HepG2 (cell line): ENCODE measurements around the gene ZBTB4. TPM values are rescaled to one million over a fixed set of nuclear protein-coding genes. Genes with fewer than 3 reads are reported as not detected.

Source experiments
- ATF1 ChIP-seq: IDR thresholded peaks from 2 replicates; pipeline ENCODE4 v1.6.1; 2016; ENCODE audit warnings: mild to moderate bottlenecking, control low read depth
- CEBPG ChIP-seq: IDR thresholded peaks from 2 replicates; pipeline ENCODE4 v1.6.1; 2016
- CENPX ChIP-seq: sonication (generic); formaldehyde crosslinking; IDR thresholded peaks from 2 replicates; pipeline ENCODE4 v1.9.0; 2021; ENCODE audit warnings: mild to moderate bottlenecking, missing genetic modification reagents, moderate library complexity
- DNMT1 ChIP-seq: sonication (generic); formaldehyde crosslinking; IDR thresholded peaks from 2 replicates; pipeline ENCODE4 v1.5.1; 2020; ENCODE audit warnings: mild to moderate bottlenecking, missing genetic modification reagents
- LCORL ChIP-seq, 2 experiments: fragments of 450-650 bp in 1 of 2; sonication (generic) in 1 of 2; formaldehyde crosslinking in 1 of 2; IDR thresholded peaks; 2 replicates each; pipeline versions ENCODE4 v1.5.0 to v1.6.1; 2017 to 2020; ENCODE audit warnings: antibody characterized with exemption in 1 of 2, missing genetic modification reagents in 1 of 2
- NFYC ChIP-seq: IDR thresholded peaks from 2 replicates; pipeline ENCODE4 v1.6.1; 2016; ENCODE audit warnings: missing genetic modification reagents, missing compliant biosample characterization
- POLR2A ChIP-seq, 2 experiments: IDR thresholded peaks; 2 replicates each; pipeline ENCODE4 v1.6.1; 2011; ENCODE audit warnings: low read depth in 2 of 2, low read length in 2 of 2, mild to moderate bottlenecking in 1 of 2, moderate library complexity in 1 of 2; ENCODE audit not compliant: insufficient read depth in 1 of 2
- SNRNP70 ChIP-seq: fragments of 200-400 bp; formaldehyde crosslinking; IDR thresholded peaks from 2 replicates; pipeline ENCODE4 v1.6.1; 2017; ENCODE audit warnings: mild to moderate bottlenecking, low read depth, low read length, moderate library complexity
- ZFAT ChIP-seq: sonication (generic); formaldehyde crosslinking; conservative IDR thresholded peaks from 2 replicates; pipeline ENCODE4 v1.8.1; 2023; ENCODE audit warnings: missing genetic modification reagents, inconsistent platforms
- ZNF468 ChIP-seq: sonication (generic); formaldehyde crosslinking; IDR thresholded peaks from 2 replicates; pipeline ENCODE4 v1.8.0; 2022; ENCODE audit warnings: mild to moderate bottlenecking, moderate library complexity, missing genetic modification reagents
- ZNF549 ChIP-seq: sonication (generic); formaldehyde crosslinking; IDR thresholded peaks from 2 replicates; pipeline ENCODE4 v1.5.0; 2020; ENCODE audit warnings: missing genetic modification reagents
- ZNF567 ChIP-seq: sonication (generic); formaldehyde crosslinking; IDR thresholded peaks from 2 replicates; pipeline ENCODE4 v1.8.1; 2023; ENCODE audit warnings: mild to moderate bottlenecking, missing genetic modification reagents, borderline replicate concordance
- ZNF598 ChIP-seq: sonication (generic); formaldehyde crosslinking; IDR thresholded peaks from 2 replicates; pipeline ENCODE4 v1.5.1; 2020; ENCODE audit warnings: mild to moderate bottlenecking, missing genetic modification reagents, borderline replicate concordance
- ZNF713 ChIP-seq: sonication (generic); formaldehyde crosslinking; IDR thresholded peaks from 2 replicates; pipeline ENCODE4 v1.4.0; 2020; ENCODE audit warnings: mild to moderate bottlenecking, missing genetic modification reagents
- ZNF749 ChIP-seq: sonication (generic); formaldehyde crosslinking; IDR thresholded peaks from 2 replicates; pipeline ENCODE4 v1.8.0; 2022; ENCODE audit warnings: mild to moderate bottlenecking, missing genetic modification reagents, moderate library complexity, borderline replicate concordance
- ZNF883 ChIP-seq: sonication (generic); formaldehyde crosslinking; IDR thresholded peaks from 2 replicates; pipeline ENCODE4 v1.5.1; 2020; ENCODE audit warnings: mild to moderate bottlenecking, missing genetic modification reagents; ENCODE audit errors: not compliant biosample characterization
- polyA plus RNA-seq, 8 experiments: library from polyadenylated mRNA; depleted of rRNA in 3 of 8; stranded (reverse) in 7 of 8; unstranded in 1 of 8; fragments of >200 nt; fragmentation: Illumina TruSeq in 4 of 8; extraction: Trizol in 4 of 8; gene quantifications; 2 replicates each; pipeline versions ENCODE4 v1.2.1 to v1.2.3, GENCODE V29; 2011 to 2016; ENCODE audit warnings: low read depth in 4 of 8, missing spikeins in 1 of 8, mixed read lengths in 1 of 8; ENCODE audit not compliant: insufficient read depth in 1 of 8
- total RNA-seq, 5 experiments: library from RNA; depleted of rRNA; stranded (reverse); fragments of >200 nt; fragmentation: Illumina TruSeq; extraction: Trizol; gene quantifications; 2 replicates each; pipeline ENCODE4 v1.2.3, GENCODE V29; 2016; ENCODE audit warnings: low read depth in 1 of 5
- TF ChIP-seq, protein P1 (sequence below): sonication (generic); formaldehyde crosslinking; IDR thresholded peaks from 2 replicates; pipeline ENCODE4 v1.5.0; 2020; ENCODE audit warnings: mild to moderate bottlenecking, missing genetic modification reagents, moderate library complexity
- TF ChIP-seq, protein P2 (sequence below): IDR thresholded peaks from 2 replicates; pipeline ENCODE4 v1.6.1; 2016; ENCODE audit warnings: missing biosample characterization, missing genetic modification reagents, low read depth
- TF ChIP-seq, protein P3 (sequence below): IDR thresholded peaks from 2 replicates; pipeline ENCODE4 v1.6.1; 2016; ENCODE audit warnings: low read depth, missing genetic modification reagents, missing compliant biosample characterization
- TF ChIP-seq, protein P4 (sequence below): IDR thresholded peaks from 2 replicates; pipeline ENCODE4 v1.6.1; 2016

Gene ZBTB4
- total and polyA plus RNA-seq, 2 of the 13 experiments (the other 11 are each of a cell fraction or from before 2014, with no cell fraction given), result 4.3 to 7.4 TPM

DNA sequence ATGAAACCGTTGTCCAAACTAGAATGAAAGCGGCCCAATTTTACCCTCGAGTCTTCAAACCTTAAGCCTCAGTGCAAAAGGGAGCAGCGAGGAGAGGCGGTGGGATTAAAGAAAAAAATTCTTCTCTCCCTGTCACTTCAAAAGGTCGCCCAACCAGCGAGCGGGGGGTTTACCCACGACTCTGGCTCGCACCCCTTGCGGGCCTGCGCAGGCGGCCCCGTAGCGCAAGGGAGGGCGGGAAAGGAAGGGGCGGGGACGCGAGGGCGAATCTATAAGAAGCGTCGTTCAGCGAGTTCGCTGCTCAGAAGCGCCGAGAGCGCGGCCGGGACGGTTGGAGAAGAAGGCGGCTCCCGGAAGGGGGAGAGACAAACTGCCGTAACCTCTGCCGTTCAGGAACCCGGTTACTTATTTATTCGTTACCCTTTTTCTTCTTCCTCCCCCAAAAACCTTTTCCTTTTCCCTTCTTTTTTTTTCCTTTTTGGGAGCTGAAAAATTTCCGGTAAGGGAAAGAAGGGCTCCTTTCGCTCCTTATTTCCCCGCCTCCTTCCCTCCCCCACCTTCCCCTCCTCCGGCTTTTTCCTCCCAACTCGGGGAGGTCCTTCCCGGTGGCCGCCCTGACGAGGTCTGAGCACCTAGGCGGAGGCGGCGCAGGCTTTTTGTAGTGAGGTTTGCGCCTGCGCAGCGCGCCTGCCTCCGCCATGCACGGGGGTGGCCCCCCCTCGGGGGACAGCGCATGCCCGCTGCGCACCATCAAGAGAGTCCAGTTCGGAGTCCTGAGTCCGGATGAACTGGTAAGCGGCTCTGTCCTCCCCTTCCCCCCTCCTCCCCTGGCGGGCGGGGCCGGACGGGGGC, 4.9 kb upstream of the ZBTB4 start, which contains the start of gene POLR2A (continued):
- TF ChIP-seq, protein P1, sequence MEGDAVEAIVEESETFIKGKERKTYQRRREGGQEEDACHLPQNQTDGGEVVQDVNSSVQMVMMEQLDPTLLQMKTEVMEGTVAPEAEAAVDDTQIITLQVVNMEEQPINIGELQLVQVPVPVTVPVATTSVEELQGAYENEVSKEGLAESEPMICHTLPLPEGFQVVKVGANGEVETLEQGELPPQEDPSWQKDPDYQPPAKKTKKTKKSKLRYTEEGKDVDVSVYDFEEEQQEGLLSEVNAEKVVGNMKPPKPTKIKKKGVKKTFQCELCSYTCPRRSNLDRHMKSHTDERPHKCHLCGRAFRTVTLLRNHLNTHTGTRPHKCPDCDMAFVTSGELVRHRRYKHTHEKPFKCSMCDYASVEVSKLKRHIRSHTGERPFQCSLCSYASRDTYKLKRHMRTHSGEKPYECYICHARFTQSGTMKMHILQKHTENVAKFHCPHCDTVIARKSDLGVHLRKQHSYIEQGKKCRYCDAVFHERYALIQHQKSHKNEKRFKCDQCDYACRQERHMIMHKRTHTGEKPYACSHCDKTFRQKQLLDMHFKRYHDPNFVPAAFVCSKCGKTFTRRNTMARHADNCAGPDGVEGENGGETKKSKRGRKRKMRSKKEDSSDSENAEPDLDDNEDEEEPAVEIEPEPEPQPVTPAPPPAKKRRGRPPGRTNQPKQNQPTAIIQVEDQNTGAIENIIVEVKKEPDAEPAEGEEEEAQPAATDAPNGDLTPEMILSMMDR (CRISPR knock-in tag), result no peak
- TF ChIP-seq, protein P2, sequence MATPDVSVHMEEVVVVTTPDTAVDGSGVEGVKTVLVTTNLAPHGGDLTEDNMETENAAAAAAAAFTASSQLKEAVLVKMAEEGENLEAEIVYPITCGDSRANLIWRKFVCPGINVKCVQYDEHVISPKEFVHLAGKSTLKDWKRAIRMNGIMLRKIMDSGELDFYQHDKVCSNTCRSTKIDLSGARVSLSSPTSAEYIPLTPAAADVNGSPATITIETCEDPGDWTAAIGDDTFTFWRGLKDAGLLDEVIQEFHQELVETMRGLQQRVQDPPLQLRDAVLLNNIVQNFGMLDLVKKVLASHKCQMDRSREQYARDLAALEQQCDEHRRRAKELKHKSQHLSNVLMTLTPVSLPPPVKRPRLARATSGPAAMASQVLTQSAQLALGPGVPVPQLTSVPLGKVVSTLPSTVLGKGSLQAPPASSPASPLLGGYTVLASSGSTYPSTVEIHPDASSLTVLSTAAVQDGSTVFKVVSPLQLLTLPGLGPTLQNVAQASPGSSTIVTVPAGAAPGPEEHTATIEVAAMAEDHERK (CRISPR knock-in tag), result peak; percentile 37; the same call in 1 of the 2 replicates
- TF ChIP-seq POLR2A (IDR thresholded peaks at IDR 0.05; ENCODE audit: insufficient read depth in 1 of 2, low read depth in 2 of 2, low read length in 2 of 2) (peak; percentile 100), DNMT1 (CRISPR knock-in tag) (no peak), SNRNP70 (no peak), NFYC (CRISPR knock-in tag) (peak; percentile 52; the same call in 1 of the 2 replicates), ZNF549 (no peak), CENPX (CRISPR knock-in tag) (no peak), ZNF749 (CRISPR knock-in tag) (peak; percentile 27; the same call in 1 of the 2 replicates), ZNF598 (CRISPR knock-in tag) (no peak), ZNF468 (CRISPR knock-in tag) (no peak), CEBPG (CRISPR knock-in tag) (0 out of 2 replicates have a peak, but pooled peaks have one; percentile 14), ZNF567 (CRISPR knock-in tag) (no peak), ZNF713 (CRISPR knock-in tag) (no peak), ZNF883 (CRISPR knock-in tag) (no peak), LCORL (IDR thresholded peaks at IDR 0.05) (no peak), LCORL (CRISPR knock-in tag; IDR thresholded peaks at IDR 0.05) (peak; percentile 53; the same call in 1 of the 2 replicates), ATF1 (CRISPR knock-in tag) (peak; percentile 21; the same call in 1 of the 2 replicates), ZFAT (CRISPR knock-in tag) (no peak)
- TF ChIP-seq, protein P3, sequence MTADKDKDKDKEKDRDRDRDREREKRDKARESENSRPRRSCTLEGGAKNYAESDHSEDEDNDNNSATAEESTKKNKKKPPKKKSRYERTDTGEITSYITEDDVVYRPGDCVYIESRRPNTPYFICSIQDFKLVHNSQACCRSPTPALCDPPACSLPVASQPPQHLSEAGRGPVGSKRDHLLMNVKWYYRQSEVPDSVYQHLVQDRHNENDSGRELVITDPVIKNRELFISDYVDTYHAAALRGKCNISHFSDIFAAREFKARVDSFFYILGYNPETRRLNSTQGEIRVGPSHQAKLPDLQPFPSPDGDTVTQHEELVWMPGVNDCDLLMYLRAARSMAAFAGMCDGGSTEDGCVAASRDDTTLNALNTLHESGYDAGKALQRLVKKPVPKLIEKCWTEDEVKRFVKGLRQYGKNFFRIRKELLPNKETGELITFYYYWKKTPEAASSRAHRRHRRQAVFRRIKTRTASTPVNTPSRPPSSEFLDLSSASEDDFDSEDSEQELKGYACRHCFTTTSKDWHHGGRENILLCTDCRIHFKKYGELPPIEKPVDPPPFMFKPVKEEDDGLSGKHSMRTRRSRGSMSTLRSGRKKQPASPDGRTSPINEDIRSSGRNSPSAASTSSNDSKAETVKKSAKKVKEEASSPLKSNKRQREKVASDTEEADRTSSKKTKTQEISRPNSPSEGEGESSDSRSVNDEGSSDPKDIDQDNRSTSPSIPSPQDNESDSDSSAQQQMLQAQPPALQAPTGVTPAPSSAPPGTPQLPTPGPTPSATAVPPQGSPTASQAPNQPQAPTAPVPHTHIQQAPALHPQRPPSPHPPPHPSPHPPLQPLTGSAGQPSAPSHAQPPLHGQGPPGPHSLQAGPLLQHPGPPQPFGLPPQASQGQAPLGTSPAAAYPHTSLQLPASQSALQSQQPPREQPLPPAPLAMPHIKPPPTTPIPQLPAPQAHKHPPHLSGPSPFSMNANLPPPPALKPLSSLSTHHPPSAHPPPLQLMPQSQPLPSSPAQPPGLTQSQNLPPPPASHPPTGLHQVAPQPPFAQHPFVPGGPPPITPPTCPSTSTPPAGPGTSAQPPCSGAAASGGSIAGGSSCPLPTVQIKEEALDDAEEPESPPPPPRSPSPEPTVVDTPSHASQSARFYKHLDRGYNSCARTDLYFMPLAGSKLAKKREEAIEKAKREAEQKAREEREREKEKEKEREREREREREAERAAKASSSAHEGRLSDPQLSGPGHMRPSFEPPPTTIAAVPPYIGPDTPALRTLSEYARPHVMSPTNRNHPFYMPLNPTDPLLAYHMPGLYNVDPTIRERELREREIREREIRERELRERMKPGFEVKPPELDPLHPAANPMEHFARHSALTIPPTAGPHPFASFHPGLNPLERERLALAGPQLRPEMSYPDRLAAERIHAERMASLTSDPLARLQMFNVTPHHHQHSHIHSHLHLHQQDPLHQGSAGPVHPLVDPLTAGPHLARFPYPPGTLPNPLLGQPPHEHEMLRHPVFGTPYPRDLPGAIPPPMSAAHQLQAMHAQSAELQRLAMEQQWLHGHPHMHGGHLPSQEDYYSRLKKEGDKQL (CRISPR knock-in tag), result peak; percentile 75
- TF ChIP-seq, protein P4, sequence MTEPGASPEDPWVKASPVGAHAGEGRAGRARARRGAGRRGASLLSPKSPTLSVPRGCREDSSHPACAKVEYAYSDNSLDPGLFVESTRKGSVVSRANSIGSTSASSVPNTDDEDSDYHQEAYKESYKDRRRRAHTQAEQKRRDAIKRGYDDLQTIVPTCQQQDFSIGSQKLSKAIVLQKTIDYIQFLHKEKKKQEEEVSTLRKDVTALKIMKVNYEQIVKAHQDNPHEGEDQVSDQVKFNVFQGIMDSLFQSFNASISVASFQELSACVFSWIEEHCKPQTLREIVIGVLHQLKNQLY (CRISPR knock-in tag), result no peak; the same call in 1 of the 2 replicates
